Thyroid gland (tissue), 4 donors: ENCODE measurements around the gene EVA1C.

Source experiments
- CTCF ChIP-seq, 6 experiments: fragments of 200-600 bp in 3 of 6; fragments of 450-650 bp in 3 of 6; sonication (generic) in 3 of 6; IDR thresholded peaks; one replicate each; pipeline ENCODE4 v1.5.1; 2016 to 2019; ENCODE audit warnings: antibody characterized with exemption in 6 of 6, mild to moderate bottlenecking in 2 of 6, inconsistent platforms in 1 of 6, moderate library complexity in 1 of 6
- POLR2A ChIP-seq, 2 donors: fragments of 450-650 bp; IDR thresholded peaks; one replicate each; pipeline ENCODE4 v1.6.1; 2017; ENCODE audit warnings: antibody characterized with exemption in 2 of 2, mild to moderate bottlenecking in 2 of 2, moderate library complexity in 1 of 2

- TF ChIP-seq CTCF (IDR thresholded peaks at IDR 0.05) (no peak), POLR2A (IDR thresholded peaks at IDR 0.05) (no peak)
These were observed 40.1 kb downstream of the EVA1C start for GRCh38 chr21:32452641-32453040.
